NCI-H1417 treated with DMSO at 0.1 percent for 48 hours (cell line): Measurements from ENCODE around the gene CDH16.
"Not testable (repeated sequence)": the region's sequence is repeated elsewhere in the genome, so short reads cannot be mapped to it uniquely, and the experiment has no call there.

Experiments used
- DNase-seq: peaks from one replicate; lab custom pipeline; 2025; lab: John Stamatoyannopoulos, UW

Gene CDH16

GRCh38 chr16:66871363-66871762 lies 47.3 kb downstream of the CDH16 start:
- not testable (repeated sequence) for DNase-seq

- no peak for DNase-seq
Observed at GRCh38 chr16:66869424-66869823, 49.3 kb downstream of the CDH16 start.

GRCh38 chr16:66863707-66864106 lies 55.0 kb downstream of the CDH16 start:
- DNase-seq, result no peak

- no peak for DNase-seq
Observed at GRCh38 chr16:66862023-66862520, 56.6 kb downstream of the CDH16 start.

- DNase-seq, result no peak
Observed at GRCh38 chr16:66859397-66860068, 59.2 kb downstream of the CDH16 start.

GRCh38 chr16:66858740-66859396 lies 59.8 kb downstream of the CDH16 start:
- DNase-seq, result no peak
